Erythroblast (primary cell): ENCODE results near the gene CPPED1.
"Not testable (repeated sequence)": the region's sequence is repeated elsewhere in the genome, so short reads cannot be mapped to it uniquely, and the experiment has no call there.

Experiments
- GATA1 ChIP-seq: IDR thresholded peaks from 2 replicates; pipeline ENCODE4 v1.6.1; 2011; ENCODE audit warnings: low read depth, mild to moderate bottlenecking, control low read depth, low read length, moderate library complexity
- POLR2A ChIP-seq: IDR thresholded peaks from 2 replicates; pipeline ENCODE4 v1.6.1; 2011; ENCODE audit warnings: mild to moderate bottlenecking, low read length

DNA sequence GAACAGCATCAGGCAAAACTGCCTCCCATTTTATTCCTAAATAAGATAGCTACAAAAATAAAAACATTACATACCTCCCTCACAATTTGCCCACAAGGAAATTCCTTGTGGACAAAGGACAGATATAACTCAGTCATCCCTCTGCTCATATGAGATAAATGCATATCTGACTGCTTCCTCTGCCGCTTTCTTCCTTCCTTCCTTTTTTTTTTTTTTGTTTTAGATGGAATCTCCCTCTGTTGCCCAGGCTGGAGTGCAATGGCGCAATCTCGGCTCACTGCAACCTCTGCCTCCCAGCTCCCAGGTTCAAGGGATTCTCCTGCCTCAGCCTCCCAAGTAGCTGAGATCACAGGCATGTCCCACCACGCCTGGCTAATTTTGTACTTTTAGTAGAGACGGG is 9.6 kb upstream of the CPPED1 start:
- not testable (repeated sequence) for TF ChIP-seq POLR2A, GATA1
